Thoracic aorta (tissue), 2 donors: ENCODE data around the gene SYDE1. TPM values are rescaled to one million over a fixed set of nuclear protein-coding genes. Genes with fewer than 3 reads are reported as not detected.
"Not testable (repeated sequence)": the region's sequence is repeated elsewhere in the genome, so short reads cannot be mapped to it uniquely, and the experiment has no call there.

Source experiments
- ATAC-seq: fragments of 150-250 bp; one replicate; pipeline ENCODE4 v1.8.0; 2017; ENCODE audit warnings: low read depth; ENCODE audit not compliant: insufficient number of reproducible peaks, low FRiP score
- DNase-seq: peaks from one replicate; pipeline ENCODE4 v3.0.0-alpha.2; 2020; ENCODE audit warnings: low spot score
- H3K27ac ChIP-seq, 2 donors: fragments of 200-600 bp; sonication (generic); 1 replicate in 1 of 2; 2 replicates in 1 of 2; pipeline ENCODE4 v1.5.1; 2016; ENCODE audit warnings: mild to moderate bottlenecking in 2 of 2, moderate library complexity in 2 of 2
- H3K27me3 ChIP-seq: fragments of 200-600 bp; sonication (generic); replicated peaks from 2 replicates; pipeline ENCODE4 v1.6.0; 2016; ENCODE audit warnings: mild to moderate bottlenecking; ENCODE audit not compliant: insufficient read depth
- H3K36me3 ChIP-seq: fragments of 200-600 bp; sonication (generic); one replicate; pipeline ENCODE4 v1.5.1; 2016
- H3K4me1 ChIP-seq, 2 donors: fragments of 200-600 bp; sonication (generic); 1 replicate in 1 of 2; 2 replicates in 1 of 2; pipeline versions ENCODE4 v1.5.1 to v1.6.0; 2016; ENCODE audit warnings: low read depth in 2 of 2, mild to moderate bottlenecking in 1 of 2; ENCODE audit not compliant: control insufficient read depth in 1 of 2
- H3K4me3 ChIP-seq: fragments of 200-600 bp; sonication (generic); 2 replicates; pipeline ENCODE4 v1.5.1; 2016; ENCODE audit warnings: mild to moderate bottlenecking
- H3K9me3 ChIP-seq: fragments of 200-600 bp; sonication (generic); 2 replicates; pipeline ENCODE4 v1.5.1; 2016
- total RNA-seq, 2 donors: library from RNA; depleted of rRNA; stranded (reverse); fragments of >200 nt; gene quantifications; one replicate each; pipeline versions ENCODE4 v1.1.0 to v1.2.3, GENCODE V29; 2016
- TF ChIP-seq, protein P1 (sequence below): fragments of 200-600 bp; sonication (generic); IDR thresholded peaks from one replicate; pipeline ENCODE4 v1.5.1; 2019; ENCODE audit warnings: antibody characterized with exemption

Gene SYDE1
- total RNA-seq, 2 donors from 2014 or later = 46.6 to 83.3 TPM

DNA sequence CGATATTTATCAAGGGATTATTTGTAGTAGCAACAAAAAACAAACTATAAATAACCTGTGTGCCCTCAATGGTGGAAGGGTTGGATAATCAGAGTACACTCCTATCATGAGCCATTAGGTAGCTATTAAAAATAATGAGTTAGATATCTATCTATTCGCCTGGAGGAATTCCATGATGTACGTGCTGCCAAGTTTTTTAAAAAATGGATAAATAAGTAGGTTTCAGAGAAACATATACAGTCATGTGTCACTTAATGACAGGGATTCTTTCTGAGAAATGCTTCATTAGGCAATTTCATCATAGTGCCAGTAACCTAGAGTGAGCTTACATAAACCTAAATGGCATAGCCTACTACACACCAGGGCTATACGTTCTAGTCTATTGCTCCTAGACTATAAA lies 31.4 kb upstream of the SYDE1 start:
- Histone ChIP-seq H3K27ac (no peak overlapping the region), H3K27me3 (no peaks in the 10 kb centered on the region), H3K4me1 (no peaks in the 10 kb centered on the region), H3K9me3 (no peaks in the 10 kb centered on the region), H3K4me3 (no peak overlapping the region), H3K36me3 (no peaks in the 10 kb centered on the region)
- TF ChIP-seq, protein P1, sequence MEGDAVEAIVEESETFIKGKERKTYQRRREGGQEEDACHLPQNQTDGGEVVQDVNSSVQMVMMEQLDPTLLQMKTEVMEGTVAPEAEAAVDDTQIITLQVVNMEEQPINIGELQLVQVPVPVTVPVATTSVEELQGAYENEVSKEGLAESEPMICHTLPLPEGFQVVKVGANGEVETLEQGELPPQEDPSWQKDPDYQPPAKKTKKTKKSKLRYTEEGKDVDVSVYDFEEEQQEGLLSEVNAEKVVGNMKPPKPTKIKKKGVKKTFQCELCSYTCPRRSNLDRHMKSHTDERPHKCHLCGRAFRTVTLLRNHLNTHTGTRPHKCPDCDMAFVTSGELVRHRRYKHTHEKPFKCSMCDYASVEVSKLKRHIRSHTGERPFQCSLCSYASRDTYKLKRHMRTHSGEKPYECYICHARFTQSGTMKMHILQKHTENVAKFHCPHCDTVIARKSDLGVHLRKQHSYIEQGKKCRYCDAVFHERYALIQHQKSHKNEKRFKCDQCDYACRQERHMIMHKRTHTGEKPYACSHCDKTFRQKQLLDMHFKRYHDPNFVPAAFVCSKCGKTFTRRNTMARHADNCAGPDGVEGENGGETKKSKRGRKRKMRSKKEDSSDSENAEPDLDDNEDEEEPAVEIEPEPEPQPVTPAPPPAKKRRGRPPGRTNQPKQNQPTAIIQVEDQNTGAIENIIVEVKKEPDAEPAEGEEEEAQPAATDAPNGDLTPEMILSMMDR = no peak
- no peak for DNase-seq
- no peak for ATAC-seq

DNA sequence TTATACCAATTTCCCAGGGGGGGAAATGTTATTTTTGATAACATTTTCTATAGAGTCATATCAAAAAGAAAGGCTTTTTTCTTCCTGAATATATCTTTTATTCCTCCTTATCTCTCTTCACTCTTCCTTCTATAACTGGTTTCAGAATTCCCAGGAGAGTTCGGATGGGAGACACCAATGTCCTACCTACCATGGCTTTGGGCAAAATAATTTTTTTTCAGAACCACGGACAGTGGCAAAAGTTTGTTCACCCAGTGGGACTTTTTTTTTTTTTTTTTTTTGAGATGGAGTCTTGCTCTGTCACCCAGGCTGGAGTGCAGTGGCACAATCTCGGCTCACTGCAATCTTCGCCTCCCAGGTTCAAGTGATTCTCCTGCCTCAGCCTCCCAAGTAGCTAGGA lies 27.2 kb upstream of the SYDE1 start:
- not testable (repeated sequence) for H3K36me3 ChIP-seq, DNase-seq, H3K4me3 ChIP-seq, H3K27ac ChIP-seq, H3K9me3 ChIP-seq, H3K27me3 ChIP-seq, ATAC-seq, H3K4me1 ChIP-seq

DNA sequence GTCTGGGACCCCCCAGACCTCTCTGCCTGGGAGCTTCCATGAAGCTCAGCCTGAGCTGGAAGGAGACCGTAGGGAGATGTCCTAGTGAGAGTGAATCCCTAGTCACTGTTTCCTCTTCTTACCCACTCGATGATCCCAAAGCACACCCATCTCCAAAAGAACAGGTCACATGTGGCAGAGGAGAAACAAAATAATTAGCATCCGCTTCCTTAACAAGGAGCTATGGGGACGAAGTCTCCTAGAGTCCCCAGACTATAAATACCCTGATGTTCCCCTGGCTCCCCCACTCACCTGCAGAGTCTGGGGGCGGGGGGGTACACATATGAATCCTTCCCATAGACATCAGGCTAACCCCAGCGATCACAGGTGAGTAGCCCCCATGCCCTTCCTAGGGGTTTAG lies 25.3 kb upstream of the SYDE1 start, which contains the start of gene OR1I1:
Gene OR1I1, plus strand, starts transcription at position 301 of the 400 bp plus-strand sequence. CDS start 4,855 bp downstream, outside the sequence.
- Histone ChIP-seq H3K36me3 (no peaks in the 10 kb centered on the region), H3K4me3 (no peak within 1 kb of the TSS), H3K4me1 (no peaks in the 10 kb centered on the region), H3K27ac (no peak within 1 kb of the TSS), H3K27me3 (no peaks in the 10 kb centered on the region), H3K9me3 (no peaks in the 10 kb centered on the region)
- TF ChIP-seq, protein P1 = no peak
- DNase-seq = no peak
- ATAC-seq = no peak

DNA sequence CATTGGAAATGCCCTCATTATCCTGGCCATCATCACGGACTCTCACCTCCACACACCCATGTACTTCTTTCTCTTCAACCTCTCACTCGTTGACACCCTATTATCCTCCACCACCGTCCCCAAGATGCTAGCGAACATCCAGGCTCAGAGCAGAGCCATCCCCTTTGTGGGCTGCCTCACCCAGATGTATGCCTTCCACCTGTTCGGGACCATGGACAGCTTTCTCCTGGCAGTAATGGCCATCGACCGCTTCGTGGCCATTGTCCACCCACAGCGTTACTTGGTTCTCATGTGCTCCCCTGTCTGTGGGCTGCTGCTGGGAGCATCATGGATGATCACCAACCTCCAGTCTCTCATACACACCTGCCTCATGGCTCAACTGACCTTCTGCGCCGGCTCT lies 20.0 kb upstream of the SYDE1 start:
- DNase-seq = no peak
- Histone ChIP-seq H3K36me3 (no peaks in the 10 kb centered on the region), H3K4me3 (no peak overlapping the region), H3K4me1 (peaks cover 0 to 3% of the 10 kb centered on the region in 2 donors), H3K27me3 (peaks cover 4% of the 10 kb centered on the region), H3K9me3 (no peaks in the 10 kb centered on the region), H3K27ac (no peak overlapping the region)
- TF ChIP-seq, protein P1 = no peak
- no peak for ATAC-seq

DNA sequence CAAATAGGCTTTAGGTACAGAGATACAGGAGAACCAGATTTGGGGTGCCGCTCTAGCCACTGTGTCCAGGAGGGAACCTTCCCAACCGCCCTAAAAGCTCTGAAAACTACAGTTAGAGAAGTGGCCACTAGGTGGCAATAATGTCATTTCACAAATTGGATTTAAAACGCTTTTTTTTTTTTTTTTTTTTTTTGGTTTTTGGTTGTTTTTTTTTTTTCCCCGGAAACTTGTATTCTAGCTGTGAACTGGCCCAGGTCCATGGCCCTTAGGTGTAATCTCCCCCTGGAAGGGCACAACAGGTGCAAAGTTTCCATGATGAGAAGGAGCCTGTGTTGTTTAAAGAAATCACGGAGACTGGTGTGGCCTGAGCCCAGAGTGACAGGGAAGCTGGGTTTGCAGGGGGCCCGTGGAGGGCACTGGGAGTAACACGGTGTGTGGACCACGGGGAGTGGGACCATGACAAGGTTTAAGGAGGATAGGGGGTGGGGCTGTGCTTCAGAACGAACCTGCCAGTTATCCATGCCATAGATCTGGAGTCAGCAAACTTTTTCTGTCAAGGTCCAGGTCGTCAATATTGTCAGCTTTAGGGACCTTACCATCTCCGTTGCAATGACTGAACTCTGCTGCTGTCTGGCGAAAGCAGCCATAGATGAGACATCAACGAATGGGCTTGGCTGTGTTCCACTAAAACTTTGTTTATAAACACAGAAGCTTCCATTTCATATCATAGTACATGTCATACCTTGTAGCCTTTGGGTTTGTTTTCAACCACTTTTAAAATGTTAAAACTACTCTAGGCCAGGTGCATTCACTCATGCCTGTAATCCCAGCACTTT lies 15.1 kb upstream of the SYDE1 start:
- Histone ChIP-seq H3K27ac (no peak overlapping the region), H3K9me3 (no peaks in the 10 kb centered on the region), H3K4me1 (peaks cover 0 to 5% of the 10 kb centered on the region in 2 donors), H3K4me3 (no peak overlapping the region), H3K36me3 (no peaks in the 10 kb centered on the region), H3K27me3 (peaks cover 4% of the 10 kb centered on the region)
- ATAC-seq (no peak), DNase-seq (no peak)
- TF ChIP-seq, protein P1 = peak; percentile 52
